C4-2B (cell line): ENCODE results near the gene TRAP1.
A peak's percentile ranks its signal among the peaks of the same experiment; 100 is the strongest.

Experiments used
- H3K27ac ChIP-seq: fragments of 450-650 bp; 2 replicates; pipeline ENCODE4 v1.5.1; 2017
- ZFX ChIP-seq: fragments of 450-650 bp; IDR thresholded peaks from 2 replicates; pipeline ENCODE4 v1.6.1; 2017
- TF ChIP-seq, protein P1 (sequence below): fragments of 450-650 bp; conservative IDR thresholded peaks from 2 replicates; pipeline ENCODE4 v1.5.1; 2017; ENCODE audit warnings: mild to moderate bottlenecking

TRAP1 gene

DNA sequence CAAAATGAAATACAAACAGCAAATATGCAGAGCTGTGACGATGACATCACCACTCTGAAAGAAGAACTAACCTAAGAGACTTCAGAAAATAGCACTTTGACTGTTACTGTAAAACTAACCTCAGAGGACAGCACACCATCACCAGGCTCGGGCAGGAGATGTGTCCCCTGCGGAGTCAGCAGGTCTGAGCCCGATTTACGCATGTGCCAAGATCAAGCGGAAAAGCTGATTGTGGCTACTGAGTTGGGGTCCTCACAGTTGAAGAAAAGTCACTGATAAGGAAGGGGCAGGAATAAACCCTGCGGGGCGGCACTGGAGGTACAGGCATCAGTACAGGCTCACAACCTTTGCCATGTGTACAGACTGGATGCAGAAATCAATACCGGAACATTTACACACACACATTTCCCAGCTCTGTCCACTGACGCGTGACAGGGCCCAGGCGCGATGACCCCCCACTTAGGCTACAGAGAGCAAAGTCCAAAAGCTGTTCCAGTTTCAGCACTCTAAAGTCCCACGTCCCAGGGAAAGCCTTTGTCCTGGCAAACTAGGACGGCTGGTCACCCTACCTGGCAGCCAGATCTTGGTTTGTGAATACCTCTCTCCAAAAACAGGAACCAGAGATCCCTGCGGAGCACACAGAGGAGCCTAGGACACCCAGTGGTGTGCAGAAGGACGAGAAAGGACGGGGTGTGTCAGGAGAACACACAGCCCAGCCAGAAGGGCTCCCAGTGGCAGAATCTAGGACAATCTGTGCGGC lies 21.5 kb downstream of the TRAP1 start:
- TF ChIP-seq, protein P1, sequence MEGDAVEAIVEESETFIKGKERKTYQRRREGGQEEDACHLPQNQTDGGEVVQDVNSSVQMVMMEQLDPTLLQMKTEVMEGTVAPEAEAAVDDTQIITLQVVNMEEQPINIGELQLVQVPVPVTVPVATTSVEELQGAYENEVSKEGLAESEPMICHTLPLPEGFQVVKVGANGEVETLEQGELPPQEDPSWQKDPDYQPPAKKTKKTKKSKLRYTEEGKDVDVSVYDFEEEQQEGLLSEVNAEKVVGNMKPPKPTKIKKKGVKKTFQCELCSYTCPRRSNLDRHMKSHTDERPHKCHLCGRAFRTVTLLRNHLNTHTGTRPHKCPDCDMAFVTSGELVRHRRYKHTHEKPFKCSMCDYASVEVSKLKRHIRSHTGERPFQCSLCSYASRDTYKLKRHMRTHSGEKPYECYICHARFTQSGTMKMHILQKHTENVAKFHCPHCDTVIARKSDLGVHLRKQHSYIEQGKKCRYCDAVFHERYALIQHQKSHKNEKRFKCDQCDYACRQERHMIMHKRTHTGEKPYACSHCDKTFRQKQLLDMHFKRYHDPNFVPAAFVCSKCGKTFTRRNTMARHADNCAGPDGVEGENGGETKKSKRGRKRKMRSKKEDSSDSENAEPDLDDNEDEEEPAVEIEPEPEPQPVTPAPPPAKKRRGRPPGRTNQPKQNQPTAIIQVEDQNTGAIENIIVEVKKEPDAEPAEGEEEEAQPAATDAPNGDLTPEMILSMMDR = no peak
- no peak for TF ChIP-seq ZFX
- H3K27ac ChIP-seq = peak overlapping the region; percentile 16

DNA sequence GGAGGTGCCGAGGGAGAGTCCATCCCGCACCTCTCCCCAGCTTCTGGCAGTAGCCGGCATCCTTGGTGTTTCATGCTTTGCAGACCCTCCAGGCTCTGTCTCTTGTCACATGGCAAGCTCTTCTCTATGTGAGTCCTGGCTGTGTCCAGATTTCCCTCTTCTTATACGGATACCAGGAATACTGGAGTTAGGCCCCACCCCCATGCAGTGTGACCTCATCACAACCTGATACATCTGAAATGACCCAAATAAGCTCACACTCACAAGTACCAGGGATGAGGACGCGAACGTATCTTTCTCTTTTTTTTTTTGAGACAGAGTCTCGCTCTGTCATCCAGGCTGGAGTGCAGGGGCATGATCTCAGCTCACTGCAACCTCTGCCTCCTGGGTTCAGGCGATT lies 23.3 kb downstream of the TRAP1 start:
- no peak for TF ChIP-seq ZFX
- TF ChIP-seq, protein P1 = no peak
- no peak overlapping the region for H3K27ac ChIP-seq

DNA sequence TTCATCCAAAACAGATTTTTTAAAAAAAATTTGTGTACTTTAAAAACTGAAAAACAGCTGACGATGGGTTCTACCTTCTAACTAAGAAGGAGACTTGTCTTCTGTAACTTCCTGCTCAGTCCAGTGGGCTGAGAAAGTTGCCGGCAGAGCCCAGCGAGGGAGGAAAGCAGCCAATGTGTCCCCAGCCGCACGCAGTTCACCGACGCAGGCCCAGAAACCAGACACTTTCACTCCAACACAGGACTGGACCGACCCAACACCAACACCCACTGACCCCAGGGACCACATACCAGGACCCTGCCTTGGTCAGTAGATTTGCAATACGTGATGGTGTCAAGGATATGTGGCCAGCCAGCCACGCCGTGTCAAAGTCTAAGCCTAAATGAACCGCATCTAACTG lies 25.6 kb downstream of the TRAP1 start:
- TF ChIP-seq, protein P1 = no peak
- no peak for TF ChIP-seq ZFX
- no peak overlapping the region for H3K27ac ChIP-seq

DNA sequence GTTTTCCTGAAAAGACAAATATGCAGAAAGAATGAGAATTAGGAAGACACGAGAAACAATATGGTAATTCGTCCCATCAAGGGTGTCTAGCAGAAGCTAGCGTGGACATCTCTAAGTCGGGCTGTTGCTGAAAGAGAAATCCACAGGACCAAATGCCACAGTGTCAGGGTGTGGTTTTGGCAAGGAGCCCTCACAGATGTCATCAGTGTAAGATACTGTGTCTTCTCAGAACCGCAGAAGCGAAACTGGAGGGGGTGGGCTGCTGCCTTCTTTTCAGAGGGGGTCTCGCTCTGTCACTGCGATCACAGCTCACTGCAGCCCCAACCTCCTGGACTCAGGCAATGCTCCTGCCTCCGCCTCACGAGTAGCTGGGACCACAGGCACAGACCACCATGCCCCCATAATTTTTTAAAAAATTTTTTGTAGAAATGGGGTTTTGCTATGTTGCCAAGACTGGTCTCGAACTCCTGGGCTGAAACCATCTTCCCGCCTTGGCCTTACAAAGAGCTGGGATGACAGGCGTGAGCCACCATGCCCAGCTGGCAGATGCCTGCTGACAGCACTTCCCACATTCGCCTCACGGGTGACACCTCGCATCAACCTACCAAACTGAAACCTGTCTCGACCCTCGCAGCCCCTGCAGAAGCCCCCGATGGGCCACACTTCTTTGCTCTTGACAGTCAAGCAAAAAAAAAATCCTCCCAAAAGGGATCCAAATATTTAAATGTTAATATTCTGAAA lies 26.2 kb downstream of the TRAP1 start:
- TF ChIP-seq, protein P1 = no peak
- no peak for TF ChIP-seq ZFX

DNA sequence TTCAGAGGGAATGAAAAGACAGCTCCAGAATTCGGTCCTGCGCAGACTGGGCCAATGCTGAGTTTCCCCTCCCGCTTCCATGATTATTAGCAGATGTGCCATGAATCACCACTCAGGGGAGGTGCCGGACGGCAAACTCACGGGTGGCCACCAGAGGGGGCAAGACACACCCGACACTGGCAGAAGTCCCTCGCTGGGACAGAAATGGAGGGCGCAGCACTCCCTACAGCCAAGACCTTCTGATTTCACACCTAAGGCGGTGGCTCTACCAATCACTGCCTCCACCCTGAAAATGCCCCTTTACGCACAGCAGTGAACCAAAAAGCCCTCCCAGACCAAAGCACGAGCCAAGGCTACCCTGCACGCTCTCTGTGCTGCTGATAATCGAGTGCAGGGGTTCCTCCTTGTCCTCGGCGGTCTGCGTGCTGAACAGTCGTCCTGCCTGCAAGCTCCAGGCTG lies 26.8 kb downstream of the TRAP1 start:
- TF ChIP-seq, protein P1 = peak; percentile 94
- TF ChIP-seq ZFX = no peak

More for the DNA sequence above, 26.2 kb downstream of the TRAP1 start:
- no peak overlapping the region for H3K27ac ChIP-seq

DNA sequence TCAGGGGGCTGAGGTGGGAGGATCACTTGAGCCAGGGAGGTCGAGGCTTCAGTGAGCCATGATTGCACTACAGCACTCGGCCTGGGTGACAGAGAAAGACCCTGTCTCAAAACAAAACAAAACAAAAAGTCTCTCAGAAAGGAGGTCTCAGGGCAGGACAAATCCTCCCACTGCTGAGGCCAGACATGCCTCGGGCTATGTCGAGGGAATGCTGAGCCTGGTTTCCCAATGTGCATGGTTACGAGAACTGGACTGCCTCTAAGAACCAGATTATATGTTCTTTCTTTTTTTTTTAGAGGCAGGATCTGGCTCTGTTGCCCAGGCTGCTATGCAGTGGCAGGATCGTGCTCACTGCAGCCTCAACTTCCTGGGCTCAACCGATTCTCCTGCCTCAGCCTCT lies 27.6 kb downstream of the TRAP1 start:
- H3K27ac ChIP-seq = no peak overlapping the region
- TF ChIP-seq, protein P1 = no peak
- no peak for TF ChIP-seq ZFX

More for the DNA sequence above, 26.8 kb downstream of the TRAP1 start:
- no peak overlapping the region for H3K27ac ChIP-seq

DNA sequence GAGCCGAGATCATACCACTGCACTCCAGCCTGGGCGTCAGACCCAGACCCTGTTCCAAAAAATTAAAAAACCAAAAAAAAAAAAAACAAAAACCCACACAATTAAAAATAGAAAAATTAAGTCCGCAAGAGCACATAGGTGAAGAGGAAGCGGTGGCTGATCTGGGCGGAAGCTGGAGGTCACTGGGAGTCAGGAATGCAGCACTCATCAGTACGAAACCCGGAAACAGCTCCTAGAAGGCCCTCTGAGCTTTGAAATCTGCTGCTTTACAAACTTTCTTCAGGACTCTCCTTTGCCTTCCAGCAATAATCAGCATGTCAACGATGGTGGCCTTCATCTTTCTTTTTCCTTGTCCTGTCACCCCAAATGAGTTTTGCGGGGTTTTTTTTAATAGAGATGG lies 29.5 kb downstream of the TRAP1 start:
- no peak for TF ChIP-seq ZFX
- TF ChIP-seq, protein P1 = no peak
- H3K27ac ChIP-seq = no peak overlapping the region
